ENCODE data around the gene TMEM132E.
"Not testable (repeated sequence)": the region's sequence is repeated elsewhere in the genome, so short reads cannot be mapped to it uniquely, and the experiment has no call there.

TMEM132E gene, protein sequence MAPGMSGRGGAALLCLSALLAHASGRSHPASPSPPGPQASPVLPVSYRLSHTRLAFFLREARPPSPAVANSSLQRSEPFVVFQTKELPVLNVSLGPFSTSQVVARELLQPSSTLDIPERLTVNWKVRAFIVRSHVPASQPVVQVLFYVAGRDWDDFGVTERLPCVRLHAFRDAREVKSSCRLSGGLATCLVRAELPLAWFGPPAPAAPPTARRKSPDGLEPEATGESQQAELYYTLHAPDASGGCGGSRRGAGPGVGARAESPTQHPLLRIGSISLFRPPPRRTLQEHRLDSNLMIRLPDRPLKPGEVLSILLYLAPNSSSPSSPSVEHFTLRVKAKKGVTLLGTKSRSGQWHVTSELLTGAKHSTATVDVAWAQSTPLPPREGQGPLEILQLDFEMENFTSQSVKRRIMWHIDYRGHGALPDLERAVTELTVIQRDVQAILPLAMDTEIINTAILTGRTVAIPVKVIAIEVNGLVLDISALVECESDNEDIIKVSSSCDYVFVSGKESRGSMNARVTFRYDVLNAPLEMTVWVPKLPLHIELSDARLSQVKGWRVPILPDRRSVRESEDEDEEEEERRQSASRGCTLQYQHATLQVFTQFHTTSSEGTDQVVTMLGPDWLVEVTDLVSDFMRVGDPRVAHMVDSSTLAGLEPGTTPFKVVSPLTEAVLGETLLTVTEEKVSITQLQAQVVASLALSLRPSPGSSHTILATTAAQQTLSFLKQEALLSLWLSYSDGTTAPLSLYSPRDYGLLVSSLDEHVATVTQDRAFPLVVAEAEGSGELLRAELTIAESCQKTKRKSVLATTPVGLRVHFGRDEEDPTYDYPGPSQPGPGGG (N-terminal part only)

DNA sequence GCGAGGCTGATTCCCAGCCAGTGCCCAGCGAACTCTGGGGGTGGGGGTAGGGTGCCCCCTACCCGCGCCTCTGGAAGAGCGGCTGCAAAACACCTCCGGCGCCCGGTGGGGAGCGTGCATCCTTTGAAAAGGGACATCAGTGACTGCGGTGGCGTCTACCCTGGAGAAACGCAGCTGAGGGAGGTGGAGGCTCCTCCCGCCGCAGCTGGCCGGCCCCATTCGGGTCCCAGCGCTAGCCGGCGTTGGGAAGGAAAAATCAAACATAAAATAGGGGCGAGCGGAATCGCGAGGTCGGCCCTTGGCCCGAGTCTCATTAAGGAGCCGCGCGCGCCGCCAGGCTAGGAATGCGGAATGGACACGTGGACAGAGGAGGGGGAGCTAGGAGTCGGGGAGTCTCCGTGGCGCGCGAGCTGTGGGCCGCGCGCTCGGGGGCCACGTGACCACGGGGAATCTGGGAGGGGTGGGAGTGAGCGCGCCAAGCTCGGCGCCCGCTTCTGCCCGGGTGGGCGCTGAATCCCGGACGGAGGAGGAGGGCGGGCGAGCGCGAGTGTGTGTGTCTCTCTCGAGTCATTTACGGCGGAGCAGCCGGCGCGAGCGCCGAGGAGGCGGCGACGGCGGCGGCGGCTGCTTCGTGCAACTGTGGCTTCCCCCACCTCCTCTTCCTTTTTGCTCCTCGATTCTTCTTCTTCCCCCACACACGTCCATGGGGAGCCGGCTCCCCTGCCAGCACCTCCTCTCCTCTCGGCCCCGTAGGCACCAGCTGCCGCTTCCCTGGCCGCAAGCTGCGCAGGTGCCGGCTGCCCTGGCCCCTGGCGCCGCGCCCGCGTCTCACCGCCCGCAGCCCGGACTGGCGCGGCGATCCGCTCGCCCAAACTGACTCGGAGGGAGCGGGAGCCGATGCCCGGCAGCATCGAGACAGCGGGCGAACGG is at the start of gene TMEM132E:
TMEM132E (plus strand) TSS at position 566 of the 930 bp plus-strand sequence. CDS start 1,495 bp downstream, outside the sequence.
- DNase-seq: no peak

DNA sequence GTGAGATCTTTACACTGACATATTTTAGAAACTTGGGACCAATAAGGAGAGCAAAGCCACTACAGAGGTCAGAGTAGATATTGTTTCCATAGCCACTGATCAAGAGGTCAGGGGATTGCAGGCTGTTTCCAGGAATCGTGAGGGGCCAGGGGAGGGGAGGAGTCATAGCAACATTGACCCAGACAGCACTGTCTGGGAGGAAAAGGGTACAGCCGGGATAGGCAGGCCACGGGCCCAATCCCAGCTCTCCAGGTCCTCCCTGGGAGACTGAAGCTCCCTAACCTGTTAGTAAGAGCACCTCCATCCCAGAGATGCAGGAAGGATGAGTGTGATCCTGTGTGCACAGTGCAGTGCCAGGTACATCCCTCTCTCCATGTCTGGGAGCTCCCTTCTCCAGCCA is 48.5 kb upstream of the TMEM132E start:
- DNase-seq: no peak

DNA sequence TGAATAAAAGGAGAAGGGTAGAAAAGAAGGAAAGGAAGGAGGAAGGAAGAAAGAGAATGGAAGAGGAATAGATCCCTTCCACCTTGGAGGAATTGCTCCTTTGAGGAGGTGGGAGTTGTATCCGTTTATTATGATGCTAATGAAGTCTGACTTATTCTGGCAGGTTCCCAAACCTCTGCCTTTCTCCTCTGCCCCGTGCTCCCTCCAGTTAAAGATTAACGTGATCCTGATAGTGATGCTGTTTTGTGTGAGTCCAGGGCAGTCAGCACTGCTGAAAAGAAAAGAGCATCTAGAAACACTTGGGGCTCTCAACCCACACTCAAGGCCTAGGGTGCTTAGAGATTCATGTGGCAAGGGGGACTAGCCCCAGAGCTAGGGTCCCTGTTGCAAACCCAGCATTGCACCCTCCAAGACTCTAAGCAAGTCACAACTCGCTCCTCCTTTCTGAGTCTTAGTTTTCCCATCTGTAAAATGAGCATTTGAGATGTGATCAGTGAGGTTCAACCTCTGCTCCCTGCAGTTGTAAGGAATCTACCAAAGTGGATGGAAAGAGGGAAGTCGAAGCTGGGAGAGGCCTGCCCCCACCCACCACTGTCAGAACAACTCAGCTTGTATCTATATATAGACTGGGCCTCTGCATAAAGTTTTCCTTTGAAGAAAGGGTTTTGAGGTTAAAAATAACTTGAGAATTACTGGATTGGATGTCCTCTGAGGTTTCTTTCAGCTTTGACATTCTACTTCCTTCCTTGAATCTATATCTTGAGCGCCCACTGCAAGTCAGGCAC is 46.9 kb upstream of the TMEM132E start:
- DNase-seq: no peak

DNA sequence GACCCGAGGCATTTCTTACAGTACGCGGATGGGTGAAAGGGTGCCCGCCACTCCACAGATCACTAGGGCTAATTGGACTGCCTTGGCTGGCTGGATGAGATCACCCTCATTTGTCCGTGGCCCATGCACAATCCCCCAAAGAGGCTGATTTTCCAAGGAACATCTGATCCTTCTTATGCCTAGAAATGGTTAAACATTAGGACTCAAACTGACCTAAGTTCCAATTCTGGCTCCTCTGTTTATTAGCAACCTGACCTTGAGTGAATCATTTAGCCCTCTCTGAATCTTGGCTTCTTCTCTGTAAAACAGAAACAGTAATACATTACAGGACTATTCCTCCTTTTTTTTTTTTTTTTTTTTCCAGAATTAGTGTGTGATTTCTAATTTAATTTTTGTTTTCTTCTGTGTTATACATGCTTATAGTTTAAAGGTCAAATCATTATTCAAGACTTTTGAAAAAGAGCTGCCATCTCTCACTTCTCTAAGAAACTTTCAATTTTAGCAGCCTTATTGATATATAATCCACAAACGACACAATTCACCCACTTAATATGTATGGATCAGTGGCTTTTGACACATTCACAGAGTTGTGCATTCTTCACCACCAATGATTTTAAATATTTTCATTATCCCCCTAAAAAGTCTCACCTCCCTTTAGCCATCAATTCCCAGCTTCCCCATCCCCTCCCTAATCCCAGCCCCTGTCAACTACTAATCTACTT is 45.4 kb upstream of the TMEM132E start:
- no peak for DNase-seq

DNA sequence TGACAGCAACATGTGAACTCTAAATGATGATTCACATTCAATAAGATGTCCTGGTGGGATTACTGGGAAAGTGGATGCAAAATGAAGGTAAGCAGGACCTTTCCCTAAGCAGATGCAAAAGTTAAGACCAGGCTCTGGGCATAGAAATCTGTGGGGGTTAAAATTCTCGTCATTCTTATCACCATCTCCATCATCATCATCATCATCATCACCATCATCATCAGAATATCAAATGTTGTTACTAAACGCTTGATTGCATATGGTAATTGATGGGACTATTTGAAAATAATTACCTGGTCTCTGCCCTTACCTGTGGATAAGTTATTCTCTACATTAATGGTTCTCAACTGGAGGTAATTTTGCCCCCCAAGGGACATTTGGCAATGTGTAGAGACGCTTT is 41.9 kb upstream of the TMEM132E start:
- DNase-seq: no peak

DNA sequence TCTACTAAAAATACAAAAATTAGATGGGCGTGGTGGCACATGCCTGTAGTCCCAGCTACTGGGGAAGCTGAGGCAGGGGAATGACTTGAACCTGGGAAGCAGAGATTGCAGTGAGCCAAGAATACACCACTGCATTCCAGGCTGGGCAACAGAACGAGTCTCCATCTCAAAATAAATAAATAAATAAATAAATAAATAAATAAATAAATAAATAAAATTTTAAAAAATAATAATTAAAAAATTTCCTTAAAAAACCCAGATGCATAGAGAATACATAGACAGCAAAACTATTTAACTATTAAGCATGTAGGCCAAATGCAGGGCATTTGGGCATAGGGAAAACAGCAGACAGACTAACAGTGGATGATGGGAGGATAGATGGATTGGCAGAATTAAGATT is 40.8 kb upstream of the TMEM132E start:
- DNase-seq: not testable (repeated sequence)

DNA sequence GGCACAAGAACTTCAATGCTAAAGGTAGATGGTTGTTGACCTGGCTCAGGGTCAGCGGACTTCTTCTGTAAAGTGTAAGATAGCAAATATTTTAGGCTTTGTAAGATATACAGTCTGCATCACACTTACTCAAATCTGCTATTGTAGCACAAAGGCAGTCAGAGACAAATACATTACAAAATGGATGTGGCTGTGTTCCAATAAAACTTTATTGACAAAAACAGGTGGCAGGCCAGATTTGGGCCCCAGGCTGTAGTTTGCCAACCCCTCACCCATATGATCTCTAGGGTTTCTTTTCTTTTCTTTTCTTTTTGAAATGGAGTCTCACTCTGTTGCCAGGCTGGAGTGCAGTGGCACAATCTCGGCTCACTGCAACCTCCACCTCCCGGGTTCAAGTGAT is 39.5 kb upstream of the TMEM132E start:
- DNase-seq: no peak

DNA sequence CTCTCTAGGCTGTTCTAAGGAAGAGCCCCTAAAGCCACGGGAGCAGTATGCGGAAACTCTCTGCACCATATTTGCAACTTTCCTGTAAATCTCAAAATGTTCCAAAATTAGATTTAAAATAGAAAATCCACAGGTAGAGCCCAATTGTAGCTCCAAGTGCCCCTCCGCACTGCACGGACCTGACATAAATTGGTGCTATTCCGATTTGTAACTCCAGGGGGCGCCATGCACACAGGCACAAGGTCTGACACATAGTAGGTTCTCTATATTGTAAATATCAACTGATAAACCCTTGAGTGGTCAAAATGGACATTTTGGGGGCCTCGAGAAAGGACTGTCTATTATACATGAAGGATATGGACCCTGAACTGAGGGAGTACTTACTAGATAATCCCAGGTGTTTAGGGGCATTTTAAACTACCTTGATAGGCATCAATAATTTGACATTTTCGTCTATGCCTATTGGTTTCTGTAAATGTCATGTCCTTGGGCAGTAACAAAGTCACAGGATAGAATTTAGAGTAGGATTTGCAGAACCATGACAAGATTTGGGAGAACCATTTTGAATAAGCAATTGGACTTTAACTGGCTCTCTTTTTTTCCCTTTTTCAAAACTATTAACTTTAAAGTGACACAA is 36.6 kb upstream of the TMEM132E start:
- DNase-seq: peak; percentile 66

DNA sequence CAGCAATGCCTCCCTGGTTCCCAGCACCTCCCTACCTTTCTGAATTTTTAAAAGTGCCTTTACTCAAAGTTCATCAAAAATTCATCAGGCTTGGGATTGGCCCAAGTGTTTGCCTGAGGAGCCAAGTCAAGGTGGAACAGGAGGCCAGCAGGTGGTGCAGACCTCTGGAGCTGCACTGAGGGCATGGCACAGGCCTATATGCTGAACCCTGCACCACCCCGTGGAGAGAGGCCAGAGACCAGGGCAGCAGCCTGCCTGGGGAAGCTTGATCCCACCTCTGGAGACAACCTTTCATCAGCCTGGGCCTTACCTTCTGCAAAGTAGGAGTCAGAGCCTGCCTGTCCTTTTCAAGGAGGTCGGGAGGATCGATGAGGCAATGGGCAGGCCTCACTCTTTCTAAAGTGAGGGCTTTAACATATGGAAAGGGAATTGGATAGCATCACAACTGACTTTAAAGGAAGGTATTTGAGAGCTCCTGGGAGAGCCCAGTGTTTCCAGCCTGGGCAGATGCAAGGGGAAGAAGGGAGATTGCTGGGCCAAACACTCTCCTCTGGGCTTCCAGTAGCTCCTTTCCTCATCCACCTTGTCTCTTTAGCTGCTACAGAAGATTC is 31.8 kb upstream of the TMEM132E start:
- DNase-seq: no peak

DNA sequence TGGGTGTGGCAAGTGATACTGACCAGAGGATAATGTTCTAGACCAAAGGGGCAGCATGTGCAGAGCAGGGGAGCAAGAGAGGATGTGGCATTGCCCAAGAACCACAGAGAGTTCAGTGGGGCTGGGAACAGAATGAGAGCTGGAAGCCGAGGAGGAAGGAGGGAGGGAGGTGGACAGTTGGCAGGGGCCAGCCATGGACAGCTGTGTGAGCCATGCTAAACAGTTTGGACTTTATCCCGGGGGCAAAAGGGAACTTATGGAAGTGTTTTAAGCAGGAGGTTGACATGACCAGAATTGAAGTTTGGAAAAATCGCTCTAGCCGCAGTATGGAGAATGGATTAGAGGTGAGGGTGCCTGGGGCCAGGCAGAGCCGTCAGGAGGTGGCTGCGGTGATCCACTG is 29.4 kb upstream of the TMEM132E start:
- DNase-seq: no peak

DNA sequence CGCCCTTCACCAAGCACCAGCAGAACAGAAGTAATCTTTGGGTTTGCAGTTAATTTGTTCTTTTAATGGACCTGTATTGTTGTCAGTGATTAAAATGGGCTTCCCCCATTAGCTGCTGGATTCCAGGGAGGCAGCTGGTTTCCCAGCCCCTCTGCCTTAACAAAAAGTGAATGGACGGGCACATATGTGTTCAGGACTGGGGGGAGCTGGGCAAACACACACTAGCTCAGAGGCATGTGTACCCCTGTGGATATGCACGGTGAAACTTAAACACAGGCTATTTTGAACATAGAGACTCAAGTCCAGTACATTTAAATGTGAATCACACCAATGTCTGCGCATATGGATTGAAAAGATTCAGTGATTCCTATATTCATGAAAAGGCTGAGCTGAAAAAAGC is 25.5 kb upstream of the TMEM132E start:
- no peak for DNase-seq

DNA sequence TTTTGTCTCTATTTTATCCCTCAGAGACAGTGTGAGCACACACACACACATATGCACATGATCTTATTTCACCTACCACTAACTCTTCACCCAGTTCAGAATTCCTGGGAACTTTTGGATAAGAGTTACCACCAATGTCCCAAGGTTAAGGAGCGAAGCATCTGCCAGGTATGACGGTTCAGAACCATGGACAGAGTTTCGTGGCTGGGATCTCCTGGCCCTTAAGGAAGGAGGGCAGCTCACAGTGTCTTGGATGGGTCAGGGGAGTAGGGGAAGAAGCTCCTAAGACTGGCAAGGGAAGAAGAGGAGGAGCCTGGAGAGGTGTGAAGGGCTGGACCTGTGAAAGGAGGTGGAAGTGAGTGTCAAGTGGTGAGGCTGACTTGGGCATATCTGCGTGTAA is 23.0 kb upstream of the TMEM132E start:
- DNase-seq: no peak

DNA sequence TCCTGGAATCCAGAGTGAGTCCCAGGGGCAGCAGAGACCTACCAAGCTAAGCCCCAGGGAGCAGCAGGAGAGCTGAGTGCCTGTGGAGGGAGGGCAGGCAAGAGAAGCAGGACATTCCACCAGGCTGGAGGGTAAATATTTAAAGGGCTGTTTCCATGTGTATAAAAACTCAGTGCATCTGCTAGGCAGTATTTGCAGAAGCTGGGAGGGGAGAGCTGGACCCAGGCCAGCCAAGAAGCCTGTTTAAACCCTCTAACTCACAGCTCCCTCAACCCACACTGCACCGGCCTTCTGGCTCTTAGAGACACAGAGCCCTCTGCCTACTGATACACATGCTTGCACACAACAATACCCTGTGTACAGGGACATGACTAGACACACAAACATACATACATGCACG is 22.5 kb upstream of the TMEM132E start:
- DNase-seq: no peak

DNA sequence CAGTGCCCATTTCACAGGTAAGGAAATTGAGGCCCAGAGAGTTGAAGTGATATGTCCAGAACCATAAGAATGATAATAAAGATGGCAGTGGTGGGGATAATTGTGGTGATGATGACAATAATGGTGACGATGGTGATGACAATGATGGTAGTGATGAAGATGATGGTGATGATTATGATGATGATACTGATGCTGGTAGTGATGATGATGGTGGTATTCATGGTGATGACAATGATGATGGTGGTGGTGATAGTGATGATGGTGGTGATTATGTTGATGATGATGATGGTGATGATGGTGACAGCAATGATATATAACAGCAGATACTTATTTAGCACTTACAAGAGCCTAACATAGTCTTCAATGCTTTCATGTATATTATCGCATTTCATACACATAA is 18.1 kb upstream of the TMEM132E start:
- no peak for DNase-seq

DNA sequence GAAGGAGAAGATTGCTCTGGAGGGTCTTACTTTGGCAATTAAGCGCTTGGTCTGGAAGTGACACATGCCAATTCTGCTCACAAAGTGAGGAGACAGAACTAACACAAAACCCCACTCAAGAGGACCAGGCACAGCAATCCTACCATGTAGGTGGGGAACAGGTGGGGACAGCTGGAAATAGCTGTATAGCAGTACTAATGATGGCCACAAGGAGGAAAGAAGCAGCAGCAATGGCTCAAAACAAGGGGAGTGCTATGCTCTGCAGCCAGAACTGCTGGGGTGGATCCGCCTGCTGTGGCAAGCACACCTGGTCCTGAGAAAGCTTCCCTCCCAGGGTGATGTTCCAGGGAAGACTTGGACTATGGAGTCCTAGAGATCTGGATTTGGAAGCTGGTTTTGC is 17.0 kb upstream of the TMEM132E start:
- no peak for DNase-seq

DNA sequence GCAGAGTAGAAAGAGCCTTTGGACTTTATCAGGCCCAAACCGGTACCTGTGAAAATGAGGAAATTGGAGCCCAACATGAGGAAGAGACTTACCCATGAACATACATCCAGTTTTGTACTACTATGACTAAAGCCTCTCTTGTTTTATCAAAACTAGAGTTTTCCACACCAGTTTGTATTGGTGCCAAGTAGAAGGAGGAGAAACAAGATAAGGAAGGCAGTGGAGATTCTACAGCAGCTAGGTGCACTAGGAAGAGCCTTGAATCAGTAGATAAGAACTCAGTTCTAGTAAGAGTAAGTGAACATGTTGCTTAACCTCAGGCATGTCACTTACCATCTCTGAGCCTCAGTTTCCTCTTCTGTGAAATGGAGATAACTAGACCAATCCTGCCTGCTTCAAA is 13.7 kb upstream of the TMEM132E start:
- DNase-seq: no peak

DNA sequence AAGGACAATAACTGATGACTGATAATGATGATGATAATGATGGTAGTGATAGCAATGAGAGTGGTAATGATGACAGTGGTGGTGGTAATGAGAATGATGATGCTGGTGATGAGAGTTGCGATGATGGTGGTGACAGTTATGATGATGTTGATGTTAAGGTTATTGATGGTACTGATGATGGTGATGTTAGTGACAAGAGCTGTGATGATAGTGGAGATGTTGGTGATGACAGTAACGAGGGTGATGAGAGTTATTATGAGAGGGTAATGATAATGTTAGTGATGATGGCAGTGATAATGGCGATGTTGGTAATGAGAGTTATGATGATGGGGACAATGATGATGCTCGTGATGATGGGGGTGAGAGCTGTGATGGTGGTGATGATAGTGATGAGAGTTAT is 13.2 kb upstream of the TMEM132E start:
- DNase-seq: no peak

DNA sequence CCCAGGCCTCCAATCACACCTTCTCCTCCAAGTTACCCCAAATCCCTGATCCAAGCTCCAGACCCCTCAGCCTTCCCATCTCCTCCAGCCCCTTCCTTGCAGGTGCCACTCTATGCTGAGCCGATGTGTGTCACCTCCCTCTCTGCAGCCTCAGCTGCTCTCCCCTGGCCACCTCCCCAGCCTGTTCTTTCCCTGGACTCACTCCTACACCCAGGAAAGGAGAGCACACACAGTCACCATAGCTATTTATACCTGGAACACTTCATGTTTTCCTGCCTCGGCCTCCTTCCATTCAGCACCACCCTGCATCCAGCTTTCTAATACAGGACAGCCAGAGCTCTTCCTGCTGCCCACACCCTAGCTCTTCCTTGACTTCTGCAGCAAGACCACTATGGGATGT is 12.5 kb upstream of the TMEM132E start:
- no peak for DNase-seq

DNA sequence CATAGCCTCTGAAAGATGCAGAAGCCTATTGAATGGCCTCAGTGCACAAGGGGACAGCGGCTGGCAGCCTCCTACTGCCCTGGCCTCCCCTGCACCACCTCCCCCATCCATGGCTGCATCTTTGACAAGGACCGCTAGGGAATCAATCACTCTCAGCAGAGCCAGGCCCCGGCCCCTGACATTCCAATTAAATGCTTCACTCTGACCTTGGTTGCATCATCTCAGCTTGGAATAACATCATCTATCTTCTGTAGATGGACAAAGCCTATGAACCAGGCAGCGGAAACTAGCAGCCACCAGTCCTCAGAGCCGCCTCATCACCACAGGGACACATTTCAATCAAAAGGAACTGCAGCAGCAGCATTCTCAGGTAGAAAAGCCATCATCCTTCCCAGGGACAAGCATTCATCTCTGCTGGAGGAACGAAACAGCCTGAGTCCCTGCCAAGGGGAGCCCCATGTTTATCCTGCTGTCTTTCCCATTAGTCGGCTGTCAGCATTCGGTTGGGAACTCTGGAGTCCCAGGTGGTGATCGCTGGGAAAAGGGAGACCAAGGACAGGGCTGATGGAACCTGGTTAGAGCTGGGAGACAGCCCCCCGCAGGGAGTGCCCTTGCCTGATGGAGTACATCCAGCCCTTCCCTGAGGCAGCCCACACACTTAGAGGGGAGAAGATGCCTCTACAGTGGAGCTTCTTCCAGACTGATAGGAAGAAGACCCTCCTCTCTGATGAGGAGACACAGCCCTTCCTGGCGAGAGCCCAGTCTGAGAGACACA is 11.5 kb upstream of the TMEM132E start:
- no peak for DNase-seq

DNA sequence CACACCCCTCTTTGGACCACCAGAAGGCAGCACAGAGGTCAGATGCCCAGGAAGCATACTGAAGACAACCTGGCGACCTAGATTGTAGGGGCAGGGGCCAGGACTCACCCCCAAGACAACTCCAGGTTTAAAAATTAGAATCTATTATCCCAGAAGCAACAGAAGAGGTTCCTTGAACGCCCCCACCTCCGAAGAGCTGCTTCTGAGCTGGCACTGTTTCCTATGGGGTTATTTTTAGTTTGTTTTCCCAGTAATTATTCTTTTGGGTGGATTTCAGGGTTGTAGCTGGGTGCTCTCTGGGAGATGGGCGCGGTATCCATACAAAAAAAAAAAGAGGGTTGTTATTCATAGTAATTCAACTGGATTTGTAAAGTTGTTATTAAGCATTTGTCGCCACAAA is 10.4 kb upstream of the TMEM132E start:
- DNase-seq: no peak

Data from activated CD4-positive, CD25-positive, alpha-beta regulatory T cell treated with anti-CD3 and anti-CD28 coated beads, Interleukin-2, amount 50 U/mL, for 72 hours (primary cell).